K562 (cell line): ENCODE results near the gene GPRC5B. TPM values are rescaled to one million over a fixed set of nuclear protein-coding genes. Genes with fewer than 3 reads are reported as not detected.
A peak's percentile ranks its signal among the peaks of the same experiment; 100 is the strongest.

Source experiments
- ATF1 ChIP-seq, 2 experiments: fragments of 450-650 bp in 1 of 2; IDR thresholded peaks; 2 replicates each; pipeline ENCODE4 v1.6.1; 2016; ENCODE audit warnings: missing compliant biosample characterization in 1 of 2, missing genetic modification characterization in 1 of 2
- BCOR ChIP-seq: fragments of 450-650 bp; IDR thresholded peaks from 2 replicates; pipeline ENCODE4 v1.6.1; 2016
- CREM ChIP-seq: IDR thresholded peaks from 2 replicates; pipeline ENCODE4 v1.6.1; 2014; ENCODE audit warnings: antibody characterized with exemption, low read depth
- EP300 ChIP-seq: IDR thresholded peaks from 2 replicates; pipeline ENCODE4 v1.6.1; 2012; ENCODE audit warnings: low read length, improper control_type of control experiment
- ESRRA ChIP-seq: fragments of 450-650 bp; IDR thresholded peaks from 2 replicates; pipeline ENCODE4 v1.6.1; 2014; ENCODE audit warnings: low read depth, mild to moderate bottlenecking, moderate library complexity, borderline replicate concordance
- FOS ChIP-seq: IDR thresholded peaks from 3 replicates; pipeline ENCODE4 v1.6.1; 2011; ENCODE audit not compliant: insufficient read length; ENCODE audit errors: extremely low read depth
- FOXJ2 ChIP-seq: fragments of 200-800 bp; sonication (Bioruptor generic); IDR thresholded peaks from 2 replicates; pipeline ENCODE4 v1.6.1; 2016; ENCODE audit warnings: missing genetic modification characterization, missing compliant biosample characterization
- HSF4 ChIP-seq: fragments of 250-450 bp; sonication (Bioruptor Pico); IDR thresholded peaks from 2 replicates; pipeline ENCODE4 v2.1.2; 2022; ENCODE audit warnings: mild to moderate bottlenecking, moderate library complexity, borderline replicate concordance
- JUND ChIP-seq, 2 experiments: IDR thresholded peaks; 2 replicates in 1 of 2; 3 replicates in 1 of 2; pipeline ENCODE4 v1.6.1; 2011; ENCODE audit warnings: borderline replicate concordance in 2 of 2, low read depth in 2 of 2, low read length in 2 of 2, improper control_type of control experiment in 1 of 2, missing biosample characterization in 1 of 2, missing genetic modification characterization in 1 of 2, missing genetic modification reagents in 1 of 2
- NCOA6 ChIP-seq: fragments of 450-650 bp; IDR thresholded peaks from 2 replicates; pipeline ENCODE4 v1.6.1; 2017; ENCODE audit warnings: mild to moderate bottlenecking
- RB1 ChIP-seq: fragments of 450-650 bp; IDR thresholded peaks from 2 replicates; pipeline ENCODE4 v1.6.1; 2017; ENCODE audit warnings: low read depth, mild to moderate bottlenecking
- SMC3 ChIP-seq: conservative IDR thresholded peaks from 2 replicates; pipeline ENCODE4 v1.6.1; 2011; ENCODE audit warnings: low read depth, low read length, improper control_type of control experiment; ENCODE audit not compliant: insufficient read depth
- TCF7L2 ChIP-seq: fragments of 150-350 bp; IDR thresholded peaks from 2 replicates; pipeline ENCODE4 v1.6.1; 2016; ENCODE audit warnings: low read depth, mild to moderate bottlenecking, low read length, moderate library complexity
- ZNF239 ChIP-seq: fragments of 250-450 bp; sonication (Bioruptor Pico); IDR thresholded peaks from 2 replicates; pipeline ENCODE4 v1.4.0; 2020; ENCODE audit warnings: mild to moderate bottlenecking
- polyA plus RNA-seq, 8 experiments: library from polyadenylated mRNA; depleted of rRNA in 4 of 8; stranded (reverse) in 5 of 8; unstranded in 3 of 8; fragments of >200 nt; fragmentation: Nextera tagmentation in 2 of 8; fragmentation: Illumina TruSeq in 1 of 8; extraction: Ambion mirVana in 2 of 8; extraction: Trizol in 1 of 8; gene quantifications; 2 replicates each; pipeline versions ENCODE4 v1.2.1 to v1.2.3, GENCODE V29; 2011 to 2014; ENCODE audit warnings: inconsistent platforms in 1 of 8, missing spikeins in 1 of 8
- total RNA-seq, 7 experiments: library from RNA; depleted of rRNA in 6 of 7; stranded (reverse); fragments of >200 nt in 6 of 7; fragmentation: Illumina TruSeq in 2 of 7; extraction: Trizol in 2 of 7; gene quantifications; 2 replicates each; pipeline versions ENCODE4 v1.2.1 to v1.2.3, GENCODE V29; 2011 to 2021; ENCODE audit warnings: low replicate concordance in 1 of 7
- TF ChIP-seq, protein P1 (sequence below), 2 experiments: fragments of 450-650 bp; formaldehyde crosslinking in 1 of 2; IDR thresholded peaks; 2 replicates each; pipeline versions ENCODE4 v1.4.0 to v1.6.1; 2014 to 2020; ENCODE audit warnings: mild to moderate bottlenecking in 2 of 2, borderline replicate concordance in 1 of 2, low read depth in 1 of 2

GPRC5B gene
- total and polyA plus RNA-seq, 9 of the 15 experiments (the other 6 are each of a cell fraction or from before 2014, with no cell fraction given) = 0.65 to 5.5 (median 1.3) TPM

DNA sequence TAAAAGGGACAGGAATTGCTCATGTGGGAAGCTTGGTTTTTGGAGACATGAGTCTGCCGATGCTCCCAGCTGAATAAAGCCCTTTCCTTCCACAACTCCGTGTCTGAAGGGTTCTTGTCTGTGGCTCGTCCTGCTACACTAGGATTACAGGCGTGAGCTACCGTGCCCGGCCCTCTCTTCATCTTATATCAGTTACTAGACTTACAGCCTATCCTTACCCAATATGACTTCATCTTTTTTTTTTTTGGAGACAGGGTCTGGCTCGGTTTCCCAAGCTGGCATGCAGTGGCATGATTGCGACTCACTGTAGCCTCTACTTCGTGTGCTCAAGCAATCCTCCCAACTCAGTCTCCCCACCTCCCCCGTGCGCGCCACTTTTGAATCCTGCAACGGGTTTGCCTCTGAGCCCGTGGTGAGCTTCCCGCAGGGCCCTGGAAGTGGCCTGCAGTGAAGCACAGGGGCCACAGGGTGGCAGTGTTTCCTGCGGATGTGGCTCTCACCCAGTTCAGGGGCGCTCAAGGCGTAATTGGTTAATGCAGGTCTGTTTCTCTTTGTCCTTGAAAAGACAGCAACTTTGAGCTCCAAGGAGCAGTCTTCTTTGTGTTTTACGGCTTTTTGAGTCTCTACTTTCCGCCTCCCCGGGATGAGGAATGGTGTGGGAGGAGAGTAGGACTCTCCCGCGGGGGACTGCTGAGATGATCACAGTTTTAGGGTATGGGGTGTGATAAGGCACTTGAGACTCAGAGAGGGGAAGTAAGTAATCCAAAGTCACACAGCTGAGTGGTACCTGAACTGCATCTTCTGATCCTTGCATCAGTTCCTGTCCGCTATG, 22.7 kb upstream of the GPRC5B start (continued):
- TF ChIP-seq ATF1 (CRISPR knock-in tag; IDR thresholded peaks at IDR 0.05) (no peak), ATF1 (tag; IDR thresholded peaks at IDR 0.05) (0 out of 2 replicates have a peak, but pooled peaks have one; percentile 17), CREM (0 out of 2 replicates have a peak, but pooled peaks have one; percentile 17), NCOA6 (no peak), TCF7L2 (no peak), JUND (IDR thresholded peaks at IDR 0.05; ENCODE audit: borderline replicate concordance, low read depth, low read length) (peak; percentile 21; the same call in 1 of the 2 replicates), JUND (tag; IDR thresholded peaks at IDR 0.05; ENCODE audit: borderline replicate concordance, low read depth, low read length) (no peak), RB1 (peak; percentile 63; the same call in 1 of the 2 replicates), ZNF239 (CRISPR knock-in tag) (no peak), FOS (no peak), EP300 (0 out of 2 replicates have a peak, but pooled peaks have one; percentile 7), FOXJ2 (tag) (no peak), SMC3 (peak; percentile 96), HSF4 (CRISPR knock-in tag) (no peak), BCOR (peak; percentile 72; the same call in 1 of the 2 replicates), ESRRA (peak; percentile 33; the same call in 1 of the 2 replicates)
- TF ChIP-seq, protein P1, sequence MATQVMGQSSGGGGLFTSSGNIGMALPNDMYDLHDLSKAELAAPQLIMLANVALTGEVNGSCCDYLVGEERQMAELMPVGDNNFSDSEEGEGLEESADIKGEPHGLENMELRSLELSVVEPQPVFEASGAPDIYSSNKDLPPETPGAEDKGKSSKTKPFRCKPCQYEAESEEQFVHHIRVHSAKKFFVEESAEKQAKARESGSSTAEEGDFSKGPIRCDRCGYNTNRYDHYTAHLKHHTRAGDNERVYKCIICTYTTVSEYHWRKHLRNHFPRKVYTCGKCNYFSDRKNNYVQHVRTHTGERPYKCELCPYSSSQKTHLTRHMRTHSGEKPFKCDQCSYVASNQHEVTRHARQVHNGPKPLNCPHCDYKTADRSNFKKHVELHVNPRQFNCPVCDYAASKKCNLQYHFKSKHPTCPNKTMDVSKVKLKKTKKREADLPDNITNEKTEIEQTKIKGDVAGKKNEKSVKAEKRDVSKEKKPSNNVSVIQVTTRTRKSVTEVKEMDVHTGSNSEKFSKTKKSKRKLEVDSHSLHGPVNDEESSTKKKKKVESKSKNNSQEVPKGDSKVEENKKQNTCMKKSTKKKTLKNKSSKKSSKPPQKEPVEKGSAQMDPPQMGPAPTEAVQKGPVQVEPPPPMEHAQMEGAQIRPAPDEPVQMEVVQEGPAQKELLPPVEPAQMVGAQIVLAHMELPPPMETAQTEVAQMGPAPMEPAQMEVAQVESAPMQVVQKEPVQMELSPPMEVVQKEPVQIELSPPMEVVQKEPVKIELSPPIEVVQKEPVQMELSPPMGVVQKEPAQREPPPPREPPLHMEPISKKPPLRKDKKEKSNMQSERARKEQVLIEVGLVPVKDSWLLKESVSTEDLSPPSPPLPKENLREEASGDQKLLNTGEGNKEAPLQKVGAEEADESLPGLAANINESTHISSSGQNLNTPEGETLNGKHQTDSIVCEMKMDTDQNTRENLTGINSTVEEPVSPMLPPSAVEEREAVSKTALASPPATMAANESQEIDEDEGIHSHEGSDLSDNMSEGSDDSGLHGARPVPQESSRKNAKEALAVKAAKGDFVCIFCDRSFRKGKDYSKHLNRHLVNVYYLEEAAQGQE (IDR thresholded peaks at IDR 0.05; ENCODE audit: borderline replicate concordance) = peak; percentile 82
- TF ChIP-seq, protein P1 (CRISPR knock-in tag; IDR thresholded peaks at IDR 0.05; ENCODE audit: low read depth) = no peak
- TF ChIP-seq, all 486 proteins: peak for 23
